NCI-H1092 treated with DMSO at 0.1 percent for 48 hours (cell line): ENCODE results near the gene INPP4B.

Experiments used
- DNase-seq: peaks from one replicate; lab custom pipeline; 2025; lab: John Stamatoyannopoulos, UW

INPP4B gene

DNA sequence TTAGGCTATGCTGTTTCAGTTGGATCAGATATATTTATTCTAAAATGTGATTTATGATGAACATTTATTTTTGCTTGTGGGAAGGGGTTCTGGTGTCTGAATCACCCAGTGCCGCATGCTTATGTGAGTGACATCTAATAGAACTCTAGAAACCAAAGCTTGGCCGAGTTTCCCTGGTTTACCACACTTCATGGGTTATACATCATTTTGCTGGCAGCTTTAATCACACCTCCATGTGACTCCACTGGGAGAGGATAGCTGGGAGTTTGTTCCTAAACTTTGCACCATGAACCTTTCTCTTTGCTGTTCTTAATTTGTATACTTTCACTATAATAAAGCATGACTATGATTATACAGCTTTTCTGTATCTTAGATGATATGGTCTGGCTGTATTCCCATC, 382.9 kb downstream of the INPP4B start:
- DNase-seq, result no peak

DNA sequence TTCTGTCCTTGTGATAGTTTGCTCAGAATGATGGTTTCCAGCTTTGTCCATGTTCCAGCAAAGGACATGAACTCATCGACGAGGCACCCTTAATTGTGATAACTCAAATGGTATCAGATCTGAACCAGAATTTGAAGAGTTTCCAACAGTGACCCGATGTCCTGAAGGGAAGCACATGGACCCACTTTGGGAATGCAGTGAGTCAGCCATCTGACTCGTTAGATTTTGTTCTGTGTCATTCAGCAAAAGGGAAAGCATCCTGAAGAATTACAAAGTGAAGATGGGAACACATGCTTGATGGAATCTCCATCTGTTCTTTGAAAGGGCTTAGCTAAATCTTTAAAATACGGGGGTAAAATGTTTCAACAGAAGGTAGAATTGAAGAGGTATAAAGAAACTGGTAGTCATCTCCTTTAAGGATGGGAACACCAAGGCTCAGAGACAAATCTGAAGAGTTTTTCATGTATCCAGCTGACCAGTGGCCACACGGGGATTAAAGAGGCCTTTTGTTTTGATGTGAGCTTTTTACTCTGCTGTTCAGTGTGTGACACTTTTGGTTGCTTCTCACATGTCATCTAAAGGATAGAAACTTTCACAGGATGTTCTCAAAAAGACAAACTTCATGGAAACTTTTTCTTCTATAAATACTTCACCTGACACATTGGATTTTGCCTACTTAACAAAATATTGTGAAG, 393.8 kb downstream of the INPP4B start:
- no peak for DNase-seq

DNA sequence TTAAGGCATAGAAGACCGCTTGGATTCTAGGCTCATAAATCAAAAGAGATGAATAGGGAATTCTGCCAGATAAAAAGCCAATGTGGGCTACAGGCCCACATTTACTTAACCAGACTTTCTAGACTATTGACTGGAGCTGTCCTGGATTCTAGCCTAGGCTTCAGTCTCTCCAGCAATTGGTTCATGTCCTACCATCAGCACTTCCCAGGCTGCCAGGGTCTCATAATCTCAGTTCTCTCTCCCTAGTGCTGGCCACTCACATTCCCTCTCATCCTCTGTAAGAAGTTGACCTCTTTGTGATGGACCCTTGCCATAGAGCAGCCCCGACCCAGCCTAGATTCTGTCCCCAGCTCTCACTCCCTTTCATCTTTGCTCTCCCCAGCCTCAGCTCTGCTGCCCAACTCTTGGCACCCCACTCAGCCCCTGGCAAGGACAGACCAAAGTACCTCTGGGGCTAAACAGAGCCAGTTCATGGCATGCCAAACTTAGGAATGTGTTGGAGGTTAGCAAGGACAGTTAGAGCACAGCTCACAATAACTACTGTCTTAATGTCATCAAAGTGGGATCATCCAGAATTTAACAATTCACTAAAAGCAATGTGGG, 396.2 kb downstream of the INPP4B start:
- no peak for DNase-seq

DNA sequence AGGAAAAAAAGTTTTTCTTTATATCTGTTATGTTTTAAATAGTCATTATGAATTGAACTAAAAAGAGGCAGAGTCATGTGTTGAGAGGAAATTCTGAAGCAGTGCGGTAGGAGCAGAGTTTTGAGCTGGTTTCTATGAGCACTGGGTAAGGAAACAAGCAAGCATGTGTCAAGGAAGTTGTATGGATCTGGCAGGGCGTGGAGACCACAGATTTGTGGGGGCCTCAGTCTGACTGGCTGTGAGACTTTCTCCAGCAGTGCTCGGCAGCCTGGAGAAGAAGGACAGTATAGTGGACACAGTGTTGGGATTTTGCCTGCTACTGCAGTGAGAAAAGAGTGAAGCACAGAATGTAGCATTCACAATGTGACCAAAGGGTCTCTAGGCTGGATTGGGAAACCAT, 399.1 kb downstream of the INPP4B start:
- no peak for DNase-seq

DNA sequence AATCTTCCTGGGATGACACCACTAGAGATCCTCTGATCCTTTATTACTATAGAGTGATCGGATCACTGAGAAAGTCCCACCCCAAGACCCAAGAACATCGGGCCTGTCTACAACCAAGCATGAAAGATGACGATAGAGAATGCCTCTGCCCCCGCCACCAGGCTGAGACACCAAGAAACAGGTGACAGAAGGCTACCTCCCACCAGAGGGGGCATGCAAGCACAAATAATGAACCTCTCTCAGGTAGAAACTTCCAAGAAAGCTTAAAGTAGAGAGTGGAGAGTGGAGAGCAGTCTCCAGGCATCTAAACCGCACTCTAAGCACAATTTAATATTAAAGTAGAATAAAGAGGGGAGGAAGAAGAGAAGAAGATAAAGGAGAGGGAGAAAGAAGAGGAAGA, 402.6 kb downstream of the INPP4B start:
- no peak for DNase-seq

DNA sequence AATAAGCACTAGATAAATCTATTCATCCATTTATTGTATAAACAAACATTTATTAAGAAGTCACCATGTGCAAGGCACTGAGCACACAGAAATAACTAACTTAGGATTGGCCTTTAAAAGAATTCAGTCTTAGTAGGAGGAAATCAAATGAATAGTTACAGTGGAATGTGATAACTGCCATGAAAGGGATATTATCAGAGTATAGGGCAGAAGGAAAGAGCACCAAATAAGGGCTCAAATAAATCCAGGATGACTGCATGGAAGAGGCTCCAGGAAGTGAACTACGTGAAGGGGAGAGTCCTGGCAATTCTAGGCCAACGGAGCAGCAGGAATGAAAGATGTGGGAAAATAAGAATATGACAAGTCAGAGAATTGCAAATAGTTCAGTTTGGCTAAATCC, 406.0 kb downstream of the INPP4B start:
- no peak for DNase-seq

DNA sequence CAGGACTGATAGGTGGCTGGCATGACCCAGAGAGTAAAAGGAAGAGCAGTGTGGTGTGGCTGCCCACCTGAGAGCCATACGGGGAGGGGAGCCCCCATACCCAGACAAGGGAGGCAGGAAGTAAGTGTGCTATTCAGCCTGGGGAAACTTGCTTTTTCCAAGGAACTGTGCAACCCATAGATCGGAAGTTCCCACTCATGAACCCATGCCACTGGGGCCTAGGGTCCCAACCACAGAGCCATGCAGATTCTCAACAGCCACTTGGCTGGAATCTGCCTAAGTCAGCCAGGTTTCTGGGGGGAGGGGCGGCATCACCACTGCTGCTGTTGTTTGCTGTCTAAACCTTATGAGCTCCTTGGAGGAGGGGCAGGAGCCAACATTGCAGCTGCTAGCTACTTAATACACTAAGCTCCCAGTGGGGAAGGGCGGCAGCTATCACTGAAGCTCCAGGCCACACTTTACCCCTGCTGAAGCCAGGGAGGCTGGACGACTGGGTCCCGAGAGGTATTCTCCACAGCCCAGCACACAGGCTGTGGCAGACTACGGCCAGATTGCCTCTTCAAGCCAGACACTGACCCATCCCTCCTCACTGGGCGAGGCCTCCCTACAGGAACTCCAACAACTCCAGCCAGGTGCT, 410.4 kb downstream of the INPP4B start:
- DNase-seq, result no peak

DNA sequence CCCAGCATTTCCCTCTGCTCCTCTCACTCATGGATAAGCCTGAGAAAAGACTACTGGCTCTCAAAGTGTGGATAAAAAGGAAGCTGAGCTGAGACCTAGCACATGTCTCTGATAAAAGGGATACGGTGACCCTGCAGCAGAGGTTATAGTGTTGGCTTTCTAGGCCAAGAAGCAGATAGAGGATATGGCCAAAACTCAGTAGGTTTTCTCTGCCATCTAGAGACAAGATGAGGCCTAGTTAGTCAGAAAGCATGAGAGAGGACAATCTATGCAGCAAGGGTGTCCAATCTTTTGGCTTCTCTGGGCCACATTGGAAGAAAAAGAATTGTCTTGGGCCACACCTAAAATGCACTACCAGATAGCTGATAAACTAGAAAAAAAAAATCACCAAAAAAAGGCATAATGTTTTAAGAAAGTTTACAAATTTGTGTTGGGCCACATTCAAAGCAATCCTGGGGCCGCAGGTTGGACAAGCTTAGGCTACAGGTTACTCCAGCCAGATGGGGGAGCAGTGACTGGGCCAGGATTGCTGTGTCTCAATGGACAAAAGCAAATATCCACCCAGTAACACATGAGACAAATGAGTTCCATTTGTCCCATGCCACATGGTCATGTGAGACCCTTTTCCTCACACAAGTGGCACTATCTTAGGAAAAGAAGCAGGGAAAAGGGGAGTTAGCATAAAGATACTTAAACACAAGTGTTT, 411.4 kb downstream of the INPP4B start:
- DNase-seq, result no peak

DNA sequence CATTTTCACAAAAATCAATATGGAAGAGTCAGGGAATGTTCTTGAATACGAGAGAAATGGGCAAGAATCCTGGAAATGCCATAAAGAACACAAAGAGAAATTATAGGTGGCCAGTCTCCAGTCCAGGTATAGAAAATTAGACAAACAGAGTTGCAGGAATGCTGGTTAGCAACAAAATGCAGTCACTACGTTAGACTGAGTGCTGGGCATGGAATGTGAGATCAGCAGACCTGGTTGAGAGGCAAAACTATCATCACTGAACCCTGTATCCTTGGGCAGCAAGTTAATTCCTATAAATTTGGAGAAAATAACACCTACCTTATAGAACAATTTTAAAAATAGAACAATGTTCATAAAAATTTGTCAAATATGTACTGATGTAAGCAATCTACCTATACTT, 417.4 kb downstream of the INPP4B start:
- DNase-seq, result no peak

DNA sequence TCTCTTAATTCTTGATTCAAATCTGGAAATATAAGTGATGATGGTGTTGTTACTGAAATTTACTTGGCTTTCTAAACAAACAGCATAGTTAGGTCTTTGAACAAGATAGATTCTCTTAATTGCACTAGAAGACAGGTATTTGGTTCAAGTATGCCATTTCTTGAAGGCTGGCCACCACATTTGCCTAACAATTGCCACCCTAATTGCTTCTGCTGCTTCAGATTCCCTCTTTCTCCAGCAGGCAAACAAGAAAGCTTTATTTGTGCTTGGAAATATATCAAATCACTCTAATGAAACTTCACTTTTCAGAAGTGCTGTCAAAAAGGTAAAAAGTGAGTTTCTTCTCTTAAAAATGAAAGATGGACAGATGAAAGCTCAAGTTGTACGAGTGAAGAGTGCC, 418.6 kb downstream of the INPP4B start:
- DNase-seq, result no peak

DNA sequence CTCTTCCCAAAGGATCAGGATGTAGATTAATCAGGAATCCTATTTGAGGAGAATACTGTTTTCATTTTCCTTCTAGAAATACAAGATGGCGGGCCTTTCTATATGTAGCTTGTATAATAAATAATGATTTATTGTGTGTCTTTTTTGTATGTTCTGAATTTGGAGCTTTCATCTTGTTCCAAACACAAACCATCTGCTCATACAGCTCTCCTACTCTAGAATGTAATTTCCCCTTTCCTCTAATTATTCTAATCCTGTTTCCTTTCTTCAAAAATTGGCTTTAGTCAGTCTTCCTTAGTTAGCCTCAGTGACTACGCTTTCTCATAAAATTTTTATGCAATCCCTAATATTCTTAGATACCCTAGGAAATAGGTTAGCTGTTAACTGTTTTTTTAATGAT, 422.2 kb downstream of the INPP4B start:
- no peak for DNase-seq

DNA sequence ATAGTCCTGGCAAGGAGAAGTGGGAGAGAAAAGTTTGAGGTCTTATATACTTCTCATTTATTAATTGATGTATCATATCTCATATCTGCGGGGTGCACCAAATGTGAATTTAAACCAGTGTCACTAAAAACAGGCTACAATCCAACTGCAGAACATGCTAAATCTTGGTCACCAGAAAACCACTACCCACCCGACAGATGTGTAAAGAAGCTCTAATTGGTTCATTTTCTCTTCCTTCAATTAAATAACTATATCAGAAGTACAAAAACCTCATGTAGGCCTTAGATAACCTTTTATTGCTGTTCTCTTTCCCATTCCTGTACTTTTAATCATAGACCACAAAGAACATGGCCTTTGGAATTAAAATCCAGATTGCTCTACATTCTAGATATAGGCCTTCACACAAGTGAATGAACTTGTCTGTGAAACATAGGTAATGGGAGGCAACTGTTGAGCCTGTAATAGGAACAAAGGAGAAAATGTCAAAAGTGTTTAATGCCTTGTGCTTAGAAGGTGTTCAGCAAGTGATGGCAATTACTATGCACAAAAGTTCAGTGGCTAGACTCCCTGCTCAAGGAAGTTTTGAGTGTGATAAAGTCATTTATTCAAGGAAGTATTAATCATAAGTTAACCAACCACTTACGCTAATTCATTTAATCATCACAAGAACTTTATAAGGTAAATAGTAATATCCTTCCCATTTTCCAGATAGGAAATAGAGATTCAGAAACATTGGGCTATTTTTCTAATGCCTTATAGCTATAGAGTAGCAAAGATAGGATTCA, 425.6 kb downstream of the INPP4B start:
- no peak for DNase-seq

DNA sequence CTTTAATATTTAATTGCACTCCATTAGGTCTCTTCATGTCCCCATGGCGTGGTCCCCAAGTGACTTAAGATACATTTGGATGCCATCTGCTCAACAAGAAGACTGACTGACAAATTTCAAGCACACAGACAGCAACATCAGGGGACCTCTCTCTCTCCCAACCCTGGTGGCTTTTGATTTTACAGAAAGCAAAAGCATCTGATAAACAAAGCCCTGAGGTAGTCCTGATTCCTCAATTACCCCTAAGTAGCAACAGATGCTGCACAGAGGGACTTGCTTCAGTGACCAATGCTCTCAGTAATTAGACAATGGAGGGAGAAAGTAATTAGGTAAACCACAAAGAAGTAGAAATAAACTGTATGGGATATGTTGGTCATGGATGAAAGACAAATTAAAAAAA, 426.4 kb downstream of the INPP4B start:
- DNase-seq, result no peak

DNA sequence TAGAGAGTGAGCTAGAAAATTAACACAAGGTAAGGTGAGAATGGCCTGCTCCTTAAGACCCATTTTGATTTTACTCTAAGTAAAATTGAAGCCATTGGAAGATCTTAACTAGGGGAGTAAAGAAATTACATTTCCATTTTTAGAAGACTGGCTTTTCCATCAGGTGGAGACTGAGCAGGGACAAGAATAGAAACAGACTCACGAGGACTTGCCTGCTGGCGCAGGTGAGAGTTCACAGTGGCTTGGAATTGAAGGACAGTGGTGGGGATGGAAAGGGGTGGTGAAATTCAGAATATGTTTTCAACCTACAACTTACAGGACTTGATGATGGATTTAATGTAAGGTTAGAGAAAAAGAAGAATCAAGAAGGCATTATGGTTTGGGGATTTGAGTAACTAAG, 427.4 kb downstream of the INPP4B start:
- no peak for DNase-seq

DNA sequence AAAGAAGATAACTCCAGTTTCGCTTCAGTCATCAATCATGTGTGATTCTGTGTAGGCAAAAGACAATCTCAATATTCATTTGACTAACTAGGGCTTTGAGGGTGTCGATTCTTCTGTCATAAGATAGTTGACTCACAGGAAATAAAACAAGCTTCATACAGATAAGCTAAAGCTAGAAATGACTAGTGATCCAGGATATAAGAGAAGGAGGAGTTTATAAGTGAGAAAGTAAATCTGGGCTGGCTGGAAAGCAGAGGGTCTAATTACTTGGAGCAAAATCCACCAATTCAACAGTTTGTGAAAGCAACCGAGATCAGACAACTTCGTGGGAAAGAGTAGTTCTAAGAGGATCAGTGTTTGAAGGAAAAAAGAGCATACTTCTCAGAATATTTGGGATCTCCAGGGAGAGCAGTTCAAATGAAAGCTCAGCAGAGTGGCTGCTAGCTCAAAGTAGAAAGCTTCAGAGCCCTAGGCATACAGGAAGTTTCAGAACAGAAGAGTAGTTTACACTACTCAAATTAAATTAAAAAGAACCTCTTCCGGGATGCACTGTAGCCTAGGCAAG, 429.3 kb downstream of the INPP4B start:
- DNase-seq, result no peak

DNA sequence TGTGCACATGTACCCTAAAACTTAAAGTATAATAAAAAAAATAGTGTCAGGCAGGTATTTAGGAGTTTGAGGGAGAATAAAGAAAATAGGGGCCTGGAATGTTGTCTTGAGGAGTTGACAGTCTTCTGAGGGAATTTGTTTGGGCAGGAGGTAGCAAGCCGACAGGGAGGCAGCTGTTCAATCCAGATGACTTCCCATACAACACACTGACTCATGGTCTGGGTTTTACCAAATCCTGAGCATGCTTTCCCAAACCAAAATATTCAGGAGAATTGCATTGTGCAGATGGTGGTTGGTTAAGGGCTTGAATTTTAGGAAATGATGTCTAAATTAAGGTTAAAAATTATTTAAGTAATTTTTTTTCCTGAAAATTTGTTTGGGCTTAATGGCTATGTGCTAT, 430.0 kb downstream of the INPP4B start:
- no peak for DNase-seq

DNA sequence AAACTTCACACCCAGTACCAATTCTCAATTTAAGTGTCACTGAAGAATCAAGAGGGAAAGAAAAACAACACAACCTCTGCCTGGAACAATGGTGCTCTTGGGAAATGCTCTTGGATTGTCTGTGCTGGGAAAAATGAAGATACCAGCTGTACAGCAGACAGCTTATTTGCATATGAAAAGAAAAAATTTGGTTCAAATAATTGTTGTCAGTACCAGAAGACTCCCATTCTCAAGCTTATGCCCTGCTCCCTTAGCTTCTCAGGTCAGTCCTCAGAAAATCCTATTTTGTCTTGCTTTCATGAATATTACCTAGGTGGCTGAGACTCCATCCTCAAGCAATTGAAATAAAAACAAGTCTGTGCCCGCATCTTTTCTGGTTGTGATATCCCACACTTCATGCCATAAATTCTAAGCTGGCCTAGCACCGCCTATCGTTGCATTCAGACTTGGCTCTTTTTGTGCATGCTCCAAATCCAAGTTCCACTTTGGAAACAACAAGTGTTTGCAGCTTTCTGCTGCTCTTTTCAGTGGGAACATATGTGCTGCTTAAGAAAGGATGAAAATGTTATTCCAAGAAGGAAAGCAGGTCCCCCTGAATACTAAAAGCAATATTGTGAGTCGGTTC, 431.6 kb downstream of the INPP4B start:
- DNase-seq, result no peak

DNA sequence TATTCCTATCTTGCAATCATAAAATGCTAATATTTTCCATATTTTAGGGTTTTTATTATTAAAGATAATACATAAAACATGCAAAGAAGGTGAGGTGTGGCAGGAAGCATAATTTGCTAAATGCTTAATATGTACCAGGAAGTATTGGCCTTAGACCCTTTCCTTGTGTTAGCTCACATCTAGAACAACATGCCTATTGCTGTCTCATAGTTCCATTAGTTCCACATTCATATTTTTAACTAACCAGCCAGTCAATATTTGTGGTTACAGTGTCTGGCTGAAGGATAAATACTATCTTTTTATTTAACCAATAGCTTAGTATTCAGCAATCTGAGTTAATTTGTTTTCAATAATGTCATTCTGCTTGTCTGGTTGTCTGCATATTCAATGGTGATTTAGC, 432.6 kb downstream of the INPP4B start:
- no peak for DNase-seq

DNA sequence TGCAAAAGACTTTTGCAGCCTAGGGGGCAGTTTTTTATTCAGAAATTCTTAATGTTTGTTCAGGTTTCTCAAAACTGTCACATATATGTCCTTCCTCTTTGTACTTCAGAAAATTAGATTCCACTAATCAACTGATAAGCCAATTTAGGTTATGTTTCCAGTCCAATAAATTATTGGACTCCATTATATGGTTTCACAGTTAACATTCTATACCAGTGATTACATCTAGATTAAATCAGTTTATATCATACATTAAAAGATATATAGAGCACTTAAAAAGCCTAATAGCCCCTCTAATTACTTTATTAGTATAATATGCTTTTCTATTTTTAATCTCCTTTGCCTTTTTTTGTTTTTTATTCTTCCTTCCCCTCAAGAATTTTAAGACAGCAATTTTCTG, 434.1 kb downstream of the INPP4B start:
- DNase-seq, result no peak

DNA sequence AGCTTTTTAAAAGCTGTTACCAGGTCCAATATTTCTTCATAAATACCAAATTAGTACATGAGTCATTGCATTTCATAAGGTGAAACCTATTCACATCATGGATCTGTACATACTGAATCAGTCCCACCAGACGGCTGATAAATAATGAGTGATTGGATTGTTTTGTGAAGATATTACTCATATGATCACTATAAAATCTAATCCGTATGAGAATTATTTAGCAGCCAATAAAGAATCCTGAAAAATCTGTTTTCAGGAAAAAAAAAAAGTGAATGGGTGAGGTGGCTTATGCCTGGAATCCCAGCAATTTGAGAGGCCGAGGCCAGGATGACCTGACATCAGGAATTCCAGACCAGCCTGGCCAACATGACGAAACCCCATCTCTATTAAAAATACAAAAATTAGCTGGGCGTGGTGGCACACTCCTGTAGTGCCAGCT, 438.1 kb downstream of the INPP4B start:
- no peak for DNase-seq

DNA sequence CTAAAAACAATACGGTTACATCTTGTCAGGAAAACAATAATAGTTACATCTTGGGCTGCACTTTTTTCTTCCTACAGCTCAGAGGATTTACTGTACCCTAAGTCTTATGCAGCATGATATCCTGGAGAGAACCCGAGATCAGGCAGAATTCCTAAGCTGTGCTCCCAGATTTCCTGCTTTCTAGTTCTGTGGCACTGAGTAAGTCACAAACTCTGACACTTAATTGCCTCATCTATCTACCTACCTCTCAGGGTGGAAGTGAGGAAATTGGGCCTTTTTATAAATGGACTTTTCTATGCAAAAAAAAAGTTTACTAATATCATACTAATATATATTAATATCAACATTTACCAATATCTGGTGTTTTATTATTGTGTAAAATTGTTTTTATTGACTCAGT, 438.5 kb downstream of the INPP4B start:
- DNase-seq, result no peak
